HG02943 (cell line): Measurements from ENCODE around the gene NRN1L.
A peak's percentile ranks its signal among the peaks of the same experiment; 100 is the strongest.
"Not testable (repeated sequence)": the region's sequence is repeated elsewhere in the genome, so short reads cannot be mapped to it uniquely, and the experiment has no call there.

ENCODE experiments used
- ATAC-seq: cut with Tn5 transposase; IDR thresholded peaks from one replicate; pipeline ENCODE4 v1.9.1; 2021; ENCODE audit warnings: mild to moderate bottlenecking, low read depth, moderate library complexity; ENCODE audit not compliant: unreplicated experiment

NRN1L gene

DNA sequence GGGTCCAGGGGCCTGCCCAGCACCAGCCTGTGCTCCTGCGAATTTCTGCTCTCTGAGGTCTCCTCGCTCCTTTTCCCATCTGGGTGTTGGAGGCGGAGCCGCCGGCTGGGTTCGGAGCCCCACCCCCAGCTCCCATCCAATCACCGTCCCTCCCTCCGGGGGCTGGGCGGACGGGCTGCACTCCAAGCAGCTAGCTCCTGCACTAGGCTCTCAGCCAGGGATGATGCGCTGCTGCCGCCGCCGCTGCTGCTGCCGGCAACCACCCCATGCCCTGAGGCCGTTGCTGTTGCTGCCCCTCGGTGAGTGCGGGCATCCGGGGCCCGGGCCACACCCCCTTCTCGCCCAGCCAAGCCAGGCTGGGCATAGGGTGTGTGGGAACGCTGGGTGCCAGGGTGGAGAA is at the start of gene NRN1L:
Gene NRN1L, plus strand, starts transcription at position 202 of the 400 bp plus-strand sequence. Its CDS starts 19 bp downstream, at position 221.
- no peak for ATAC-seq

DNA sequence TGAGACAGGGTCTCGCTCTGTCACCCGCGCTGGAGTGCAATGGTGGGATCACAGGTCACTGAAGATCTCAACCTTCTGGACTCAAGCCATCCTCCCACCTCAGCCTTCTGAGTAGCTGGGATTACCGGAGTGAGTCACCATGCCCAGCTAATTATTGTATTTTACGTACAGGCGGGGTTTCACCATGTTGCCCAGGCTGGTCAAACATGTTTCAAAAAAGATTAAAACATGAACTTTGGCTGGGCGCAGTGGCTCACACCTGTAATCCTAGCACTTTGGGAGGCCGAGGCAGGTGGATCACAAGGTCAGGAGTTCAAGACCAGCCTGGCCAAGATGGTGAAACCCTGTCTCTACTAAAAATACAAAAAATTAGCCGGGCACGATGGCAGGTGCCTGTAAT is 47.5 kb upstream of the NRN1L start:
- ATAC-seq = not testable (repeated sequence)

DNA sequence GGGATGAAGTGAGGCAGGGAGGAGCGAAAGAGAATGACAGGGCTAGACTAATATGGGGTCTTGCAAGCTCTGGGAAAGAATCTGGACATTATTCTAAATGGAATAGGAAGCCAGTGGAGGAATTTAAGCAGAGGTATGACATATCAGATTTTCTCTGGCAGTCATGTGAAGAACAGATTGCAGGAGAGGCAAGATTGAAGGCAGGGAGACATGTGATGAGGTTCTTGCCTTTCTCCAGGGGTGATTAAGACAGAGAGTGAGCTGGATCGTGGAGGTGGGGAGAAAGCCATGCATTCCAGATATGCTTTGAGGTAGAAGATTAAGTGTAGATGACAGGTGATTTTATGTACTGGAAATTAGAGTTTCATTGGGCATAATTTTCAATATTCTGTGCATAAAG is 46.9 kb upstream of the NRN1L start:
- no peak for ATAC-seq

DNA sequence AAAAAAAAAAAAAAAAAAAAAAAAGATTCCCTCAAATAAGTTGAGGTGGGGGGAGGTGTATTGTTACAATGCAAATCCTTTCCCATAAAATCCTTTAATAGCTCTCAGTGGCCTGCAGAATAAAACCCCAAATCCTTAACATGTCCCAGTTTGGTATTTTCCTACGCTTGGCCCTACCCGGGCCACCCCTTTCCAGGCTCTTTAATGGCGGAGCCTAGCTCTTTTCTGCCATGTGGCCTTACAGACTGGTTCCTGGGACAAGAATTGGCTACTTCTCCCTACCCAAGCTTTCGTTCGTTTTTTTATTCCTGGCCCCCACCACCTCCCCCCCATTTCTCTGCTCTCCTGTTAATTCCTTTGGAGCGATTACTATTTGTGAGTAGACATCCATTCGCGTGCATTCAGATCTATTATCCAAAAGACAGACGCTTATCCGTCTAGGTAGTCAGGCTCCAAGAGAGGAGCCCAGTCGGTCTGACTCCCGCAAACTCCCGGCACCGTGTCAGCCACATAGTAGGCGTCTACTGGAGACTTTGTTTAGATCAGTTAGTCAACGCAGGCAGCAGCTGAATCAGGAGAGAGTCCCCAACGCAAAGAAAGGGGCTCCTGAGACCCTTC is 43.4 kb upstream of the NRN1L start:
- no peak for ATAC-seq

DNA sequence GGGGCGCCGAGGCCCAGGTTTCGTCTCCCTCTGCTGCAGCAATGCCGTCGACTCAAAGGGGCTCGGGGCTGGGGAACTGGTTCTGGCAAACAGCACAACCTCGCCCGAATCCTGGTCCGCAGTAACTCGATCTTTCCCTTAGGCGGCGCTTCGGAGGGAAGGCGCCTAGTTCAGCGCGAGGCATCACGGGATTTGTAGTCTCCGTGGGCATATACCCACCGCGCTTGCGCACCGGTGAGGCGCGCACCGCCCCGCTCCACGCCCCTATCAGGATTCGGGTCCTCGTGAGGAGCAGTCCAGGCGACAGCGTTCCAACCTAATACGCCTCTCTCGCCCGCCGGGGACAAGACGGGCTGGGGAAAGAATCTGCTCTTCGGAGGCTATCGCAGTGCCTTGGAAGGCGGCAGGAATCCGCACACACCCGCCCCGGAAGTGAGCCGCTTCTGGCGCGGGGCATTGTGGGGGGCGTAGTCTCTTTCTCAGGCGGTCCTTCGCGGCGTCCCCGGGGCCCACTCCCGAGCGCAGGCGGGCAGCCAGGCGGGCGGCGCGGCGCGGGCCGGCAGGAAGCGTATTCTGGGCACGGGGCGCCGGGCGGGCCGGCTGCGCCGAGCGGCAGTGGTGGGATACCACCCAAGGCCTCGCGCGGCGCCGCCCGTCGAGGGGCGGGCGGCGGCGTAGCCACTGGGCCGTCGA is 42.7 kb upstream of the NRN1L start, which contains the start of gene THAP11:
Gene THAP11, plus strand, starts transcription at position 505 of the 693 bp plus-strand sequence. CDS start 235 bp downstream, outside the sequence.
- peak; percentile 51 for ATAC-seq

DNA sequence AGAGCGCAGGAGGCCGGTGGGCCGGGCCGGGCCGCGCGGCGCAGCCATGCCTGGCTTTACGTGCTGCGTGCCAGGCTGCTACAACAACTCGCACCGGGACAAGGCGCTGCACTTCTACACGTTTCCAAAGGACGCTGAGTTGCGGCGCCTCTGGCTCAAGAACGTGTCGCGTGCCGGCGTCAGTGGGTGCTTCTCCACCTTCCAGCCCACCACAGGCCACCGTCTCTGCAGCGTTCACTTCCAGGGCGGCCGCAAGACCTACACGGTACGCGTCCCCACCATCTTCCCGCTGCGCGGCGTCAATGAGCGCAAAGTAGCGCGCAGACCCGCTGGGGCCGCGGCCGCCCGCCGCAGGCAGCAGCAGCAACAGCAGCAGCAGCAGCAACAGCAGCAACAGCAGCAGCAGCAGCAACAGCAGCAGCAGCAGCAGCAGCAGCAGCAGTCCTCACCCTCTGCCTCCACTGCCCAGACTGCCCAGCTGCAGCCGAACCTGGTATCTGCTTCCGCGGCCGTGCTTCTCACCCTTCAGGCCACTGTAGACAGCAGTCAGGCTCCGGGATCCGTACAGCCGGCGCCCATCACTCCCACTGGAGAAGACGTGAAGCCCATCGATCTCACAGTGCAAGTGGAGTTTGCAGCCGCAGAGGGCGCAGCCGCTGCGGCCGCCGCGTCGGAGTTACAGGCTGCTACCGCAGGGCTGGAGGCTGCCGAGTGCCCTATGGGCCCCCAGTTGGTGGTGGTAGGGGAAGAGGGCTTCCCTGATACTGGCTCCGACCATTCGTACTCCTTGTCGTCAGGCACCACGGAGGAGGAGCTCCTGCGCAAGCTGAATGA is 42.0 kb upstream of the NRN1L start:
- peak; percentile 9 for ATAC-seq

DNA sequence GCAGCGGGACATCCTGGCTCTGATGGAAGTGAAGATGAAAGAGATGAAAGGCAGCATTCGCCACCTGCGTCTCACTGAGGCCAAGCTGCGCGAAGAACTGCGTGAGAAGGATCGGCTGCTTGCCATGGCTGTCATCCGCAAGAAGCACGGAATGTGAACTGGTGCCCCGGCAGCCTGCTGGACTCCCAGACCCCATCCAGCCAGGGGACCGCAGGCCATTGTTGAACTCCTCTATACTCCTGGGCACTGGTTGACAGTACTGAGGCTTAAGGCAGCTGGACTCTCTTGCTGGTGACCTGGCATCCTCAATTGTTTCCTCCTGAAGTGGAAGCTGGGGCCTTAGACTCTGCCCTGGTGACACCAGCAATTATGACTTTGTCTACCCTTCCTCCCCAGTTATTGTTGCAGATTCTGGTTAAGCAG is 41.3 kb upstream of the NRN1L start:
- ATAC-seq = no peak

DNA sequence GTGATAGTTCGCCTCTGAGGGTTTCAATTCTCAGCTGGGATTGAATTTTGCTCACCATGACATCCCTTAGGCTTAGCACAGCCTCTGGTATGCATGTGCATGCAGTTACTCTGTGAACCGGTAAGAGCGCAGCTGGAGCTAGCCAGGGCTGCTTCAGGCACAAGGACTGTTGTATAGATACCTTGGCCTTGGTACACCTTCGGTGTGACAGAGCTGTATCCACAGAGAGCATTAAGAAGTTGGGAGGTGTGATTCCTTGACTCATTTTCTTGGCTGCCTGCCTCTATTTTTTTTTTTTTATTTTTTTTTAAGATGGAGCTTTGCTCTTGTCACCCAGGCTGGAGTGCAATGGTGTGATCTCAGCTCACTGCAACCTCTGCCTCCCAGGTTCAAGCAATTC is 40.2 kb upstream of the NRN1L start:
- no peak for ATAC-seq

DNA sequence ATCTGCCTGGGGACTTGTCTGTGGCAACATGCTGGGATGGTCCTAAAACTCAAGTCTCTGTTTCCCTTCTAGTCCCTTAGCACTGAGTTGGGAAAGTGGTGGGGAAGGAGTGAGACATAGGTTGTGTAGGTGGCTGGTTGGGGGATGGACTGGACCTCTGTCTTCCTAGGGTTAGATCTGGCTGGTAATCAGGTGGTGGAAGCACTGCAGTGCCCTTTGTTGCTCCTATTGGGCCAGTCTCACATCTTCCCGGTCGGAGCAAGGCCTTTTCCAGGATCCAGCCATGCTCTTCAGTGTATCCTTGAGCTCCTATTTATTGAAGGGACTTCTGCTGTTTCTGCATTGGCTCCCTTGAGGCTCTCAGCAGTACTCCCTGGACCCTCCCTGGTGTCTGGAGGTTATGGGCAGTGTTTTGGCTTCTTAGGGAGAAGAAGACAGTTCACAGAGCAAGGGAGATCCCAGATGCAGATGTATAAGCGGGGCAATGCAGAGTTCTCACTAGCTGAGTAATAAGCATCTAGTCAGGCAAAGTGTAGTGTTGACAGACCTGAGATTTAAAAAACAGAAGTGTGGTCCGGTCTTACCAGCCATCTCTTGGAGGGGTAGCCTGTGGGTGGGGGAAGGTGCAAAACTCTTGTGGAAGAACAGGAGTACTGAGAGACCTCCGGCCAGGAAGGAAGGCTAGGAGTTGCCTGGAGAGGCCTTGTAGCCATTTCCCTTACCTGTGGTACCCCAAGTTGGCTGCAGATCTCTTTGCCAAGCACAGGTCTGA is 39.2 kb upstream of the NRN1L start:
- no peak for ATAC-seq

DNA sequence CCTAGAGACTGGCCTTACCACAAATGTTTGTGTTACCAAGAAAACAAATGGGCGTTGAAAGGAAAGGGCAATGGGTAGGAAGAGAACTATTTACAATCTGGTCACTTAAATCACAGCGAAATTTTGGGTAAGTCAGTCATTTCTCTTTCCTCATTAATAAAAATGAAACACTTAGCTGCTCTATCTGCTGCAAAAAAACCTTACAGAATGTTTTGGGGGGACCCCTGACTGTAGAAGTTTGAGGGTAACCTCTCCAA is 38.7 kb upstream of the NRN1L start:
- ATAC-seq = no peak

DNA sequence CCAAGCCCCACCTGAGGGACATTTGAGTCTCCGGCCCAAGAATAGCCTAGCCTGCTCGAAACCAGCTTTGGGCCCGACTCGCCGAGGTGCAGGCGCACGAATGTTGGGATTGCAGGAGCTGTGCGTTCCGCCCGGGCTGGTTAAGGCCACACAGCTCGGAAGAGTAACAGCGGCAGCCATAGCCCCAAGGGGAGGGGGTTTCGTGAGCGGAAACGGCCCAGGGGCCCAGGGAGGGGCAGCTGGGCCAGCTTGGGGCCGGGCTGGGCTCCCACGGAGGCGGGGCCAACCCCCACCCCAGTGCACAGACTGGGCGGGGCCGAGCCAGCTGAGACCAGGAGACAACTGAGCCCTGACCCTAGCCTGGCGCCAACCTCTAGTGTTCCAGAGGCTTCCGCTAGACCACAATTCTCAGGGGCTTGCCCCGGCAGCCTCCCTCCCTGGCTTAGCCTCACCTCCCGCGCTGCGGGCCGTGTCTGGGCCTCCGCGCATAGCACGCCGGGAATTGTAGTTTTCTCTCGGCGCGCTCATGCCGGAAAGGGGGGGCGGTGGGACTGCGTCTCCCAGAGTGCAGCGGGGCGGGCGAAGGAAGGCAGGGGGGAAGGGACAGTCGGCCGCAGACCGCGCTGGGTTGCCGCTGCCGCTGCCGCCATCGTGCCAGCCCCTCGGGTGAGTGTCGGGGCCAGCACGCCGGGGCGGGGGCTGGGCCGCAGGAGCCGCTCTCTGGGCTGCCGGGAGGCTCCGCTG is 38.2 kb upstream of the NRN1L start, which contains the start of gene NUTF2:
Gene NUTF2, plus strand, starts transcription at position 614 of the 744 bp plus-strand sequence. CDS start 18,198 bp downstream, outside the sequence.
- ATAC-seq = peak; percentile 45

DNA sequence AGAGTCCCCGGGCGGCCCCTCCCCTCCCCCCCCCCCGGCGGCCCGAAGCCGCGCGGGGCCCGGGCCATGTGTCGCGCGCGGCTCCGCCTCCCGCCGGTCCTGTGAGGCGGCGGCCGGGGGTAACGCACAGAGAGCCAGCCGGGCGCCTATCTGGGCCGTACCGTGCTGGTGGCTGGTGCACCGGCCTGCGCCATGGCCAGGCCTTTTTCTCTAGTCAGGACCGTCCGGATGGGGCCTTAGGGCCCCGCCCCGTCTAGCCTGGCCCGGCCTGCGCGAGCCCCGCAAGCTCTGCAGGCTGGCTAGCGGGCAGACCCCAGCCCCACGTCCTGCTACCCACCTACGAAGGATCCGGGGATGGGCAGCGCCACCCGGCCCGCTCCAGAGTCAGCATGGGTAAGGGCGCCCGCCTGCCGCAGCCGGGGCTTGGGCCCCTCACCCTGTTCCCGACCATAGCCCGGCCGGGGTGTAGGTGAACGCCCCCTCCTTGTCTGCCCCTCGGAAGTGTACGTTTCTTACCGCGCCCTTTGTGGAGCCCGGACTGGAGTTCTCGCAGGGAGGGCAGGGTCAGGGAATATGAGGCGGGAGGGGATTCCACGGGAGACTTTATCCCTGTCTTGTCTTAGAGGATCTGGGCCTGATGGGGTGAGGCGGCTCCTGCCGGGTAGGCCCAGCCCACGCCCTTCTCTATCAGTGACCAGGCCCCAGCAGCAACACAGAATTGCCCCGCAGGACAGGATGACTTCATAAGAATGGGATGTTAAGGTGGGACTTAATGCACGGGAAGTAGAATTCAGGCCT is 37.4 kb upstream of the NRN1L start, which contains the start of gene CENPT:
Gene CENPT, minus strand, starts transcription at position 630 of the 798 bp plus-strand sequence. CDS start 13,834 bp downstream, outside the sequence.
- peak; percentile 33 for ATAC-seq

DNA sequence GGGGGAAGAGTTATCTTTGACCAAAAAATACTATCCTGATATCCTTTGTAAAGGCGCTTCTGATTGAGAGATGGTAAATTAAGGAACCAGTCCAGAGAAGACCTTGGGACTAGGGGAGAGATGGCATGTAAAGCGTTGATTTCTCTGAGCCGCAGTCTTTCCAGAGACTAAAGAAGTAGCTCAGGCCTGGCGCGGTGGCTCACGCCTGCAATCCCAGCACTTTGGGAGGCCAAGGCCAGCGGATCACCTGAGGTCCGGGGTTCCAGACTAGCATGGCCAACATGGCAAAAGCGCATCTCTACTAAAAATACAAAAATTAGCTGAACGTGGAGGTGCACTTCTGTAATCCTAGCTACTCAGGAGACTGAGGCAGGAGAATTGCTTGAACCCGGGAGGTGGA is 36.6 kb upstream of the NRN1L start:
- no peak for ATAC-seq

DNA sequence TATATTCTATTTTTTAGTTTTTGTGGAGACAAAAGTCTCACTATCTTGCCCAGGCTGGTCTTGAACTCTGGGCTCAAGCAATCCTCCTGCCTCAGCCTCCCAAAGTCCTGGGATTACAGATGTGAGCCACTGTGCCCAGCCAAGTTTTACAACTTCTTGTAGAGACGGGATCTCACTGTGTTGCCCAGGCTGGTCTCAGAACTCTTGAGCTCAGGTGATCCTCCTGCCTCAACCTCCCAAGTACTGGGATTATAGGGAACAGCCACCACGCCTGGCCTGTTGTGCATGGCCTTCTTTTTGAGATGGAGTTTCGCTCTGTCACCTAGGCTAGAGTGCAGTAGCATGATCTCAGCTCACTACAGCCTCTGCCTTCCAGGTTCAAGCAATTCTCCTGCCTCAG is 31.0 kb upstream of the NRN1L start:
- ATAC-seq = no peak

DNA sequence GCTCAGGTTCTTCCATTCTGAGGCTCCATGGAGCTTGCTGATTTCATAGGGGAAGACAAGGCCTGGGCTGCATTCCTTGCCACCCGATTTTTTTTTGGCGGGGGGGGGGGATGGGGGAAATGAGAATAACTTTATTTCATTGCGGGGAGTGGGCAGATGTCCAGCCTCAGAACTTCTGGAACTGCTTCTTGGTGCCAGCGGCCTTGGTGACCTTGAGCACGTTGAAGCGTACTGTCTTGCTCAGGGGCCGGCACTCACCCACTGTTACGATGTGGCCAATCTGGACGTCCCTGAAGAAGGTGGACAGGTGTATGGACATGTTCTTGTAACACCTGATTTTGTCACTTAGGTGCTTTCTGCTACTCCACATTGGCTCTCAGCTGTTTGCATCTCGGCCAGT is 28.9 kb upstream of the NRN1L start:
- no peak for ATAC-seq

DNA sequence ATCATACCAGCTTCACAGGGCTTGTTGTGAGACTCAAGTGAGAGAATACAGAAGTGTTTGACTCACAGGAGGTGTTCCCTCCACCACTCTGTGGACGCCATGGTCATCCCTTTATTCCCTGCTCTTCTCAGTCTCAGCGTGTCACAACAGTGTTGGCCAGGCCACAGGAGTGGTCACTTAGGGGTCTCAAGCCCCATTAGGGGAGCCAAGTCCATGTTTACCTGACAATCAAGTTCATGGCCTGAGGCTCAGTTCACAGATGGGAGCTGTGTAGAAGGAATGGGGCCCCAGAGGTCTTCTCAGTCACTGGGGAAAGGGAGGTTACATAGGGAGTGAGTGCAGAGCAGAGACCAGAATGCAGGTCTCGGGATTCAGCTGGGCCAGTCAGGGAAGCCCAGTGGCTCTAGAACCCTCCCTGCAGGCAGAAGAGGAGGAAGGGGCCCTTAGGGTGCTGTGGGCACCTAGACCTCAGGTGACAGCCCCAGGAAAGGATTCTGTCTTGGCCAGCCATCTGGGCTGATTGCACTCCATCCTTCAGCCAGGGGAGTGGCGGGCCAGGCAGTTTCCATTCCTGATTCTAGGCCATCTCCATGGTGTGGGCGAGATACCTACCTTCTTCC is 27.6 kb upstream of the NRN1L start:
- ATAC-seq = no peak

DNA sequence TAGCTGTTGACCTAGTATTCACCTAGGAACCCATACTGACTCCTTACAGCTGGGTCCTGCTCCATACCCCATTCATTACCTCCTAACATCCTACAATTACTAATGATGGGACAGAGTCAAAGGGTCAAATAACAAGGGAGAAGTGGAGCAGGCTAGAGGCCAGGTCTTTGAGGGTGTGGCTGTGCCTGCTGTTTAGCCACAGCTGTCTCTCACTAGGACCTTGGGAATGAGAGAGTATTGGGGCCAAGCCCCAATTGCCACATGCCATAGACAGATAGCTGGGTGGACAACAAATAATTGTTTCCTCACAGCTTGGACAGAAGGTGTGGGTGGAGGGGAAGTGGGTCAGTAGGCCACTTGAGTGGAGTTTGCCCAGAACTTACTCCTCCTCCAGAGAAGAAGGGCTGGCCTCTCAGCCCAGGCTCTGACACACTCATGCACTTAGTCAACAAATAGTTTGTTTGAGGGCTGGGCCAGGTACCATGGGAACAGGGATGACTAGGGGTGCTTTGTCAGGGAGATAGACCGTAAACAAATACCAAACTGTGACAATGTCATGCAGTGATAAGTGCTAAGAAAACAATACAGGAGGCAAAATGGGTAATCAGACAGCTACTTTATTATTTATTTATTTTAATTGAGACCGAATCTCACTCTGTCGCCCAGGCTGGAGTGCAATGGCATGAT is 27.0 kb upstream of the NRN1L start:
- no peak for ATAC-seq

DNA sequence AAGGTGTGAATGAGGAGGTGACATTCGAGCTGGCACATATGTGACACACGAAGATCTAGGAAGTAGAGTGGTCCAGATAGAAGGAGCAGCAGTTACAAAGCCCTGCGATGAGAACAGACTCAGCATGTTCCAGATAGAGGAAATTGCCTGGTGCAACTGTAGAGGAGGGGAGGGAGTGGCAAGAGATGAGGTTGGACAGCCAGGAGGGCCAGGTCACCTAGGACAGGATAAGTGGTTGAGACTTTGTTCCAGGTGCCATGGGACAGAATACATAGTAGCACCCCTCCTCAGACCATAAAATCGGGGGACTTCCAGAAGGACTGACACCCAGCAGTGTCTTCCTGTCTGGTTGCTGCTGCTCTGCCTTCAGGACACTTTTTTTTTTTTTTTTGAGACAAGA is 26.2 kb upstream of the NRN1L start:
- ATAC-seq = no peak
